Fibroblast of skin of right biceps (primary cell): ENCODE measurements around the gene CHST8.
A peak's percentile ranks its signal among the peaks of the same experiment; 100 is the strongest.
"Not testable (repeated sequence)": the region's sequence is repeated elsewhere in the genome, so short reads cannot be mapped to it uniquely, and the experiment has no call there.

ENCODE experiments used
- DNase-seq: peaks from one replicate; pipeline ENCODE4 v3.0.0-alpha.2; 2013

Gene CHST8

GRCh38 chr19:33814181-33815165 lies 192.7 kb downstream of the CHST8 start:
- DNase-seq, result no peak

- DNase-seq, result peak; percentile 52
These were observed 193.9 kb downstream of the CHST8 start for GRCh38 chr19:33815380-33816340.

- DNase-seq, result no peak
These were observed 196.7 kb downstream of the CHST8 start for GRCh38 chr19:33818411-33818810.

GRCh38 chr19:33819078-33819477 lies 197.3 kb downstream of the CHST8 start:
- not testable (repeated sequence) for DNase-seq

GRCh38 chr19:33819506-33819879 lies 197.7 kb downstream of the CHST8 start:
- DNase-seq, result no peak

GRCh38 chr19:33819880-33820781 lies 198.4 kb downstream of the CHST8 start:
- DNase-seq, result peak; percentile 84

- DNase-seq, result peak; percentile 21
These were observed 200.1 kb downstream of the CHST8 start for GRCh38 chr19:33821871-33822270.
